OCI-LY3 (cell line): Measurements from ENCODE around the gene SPATA6L.

Source experiments
- EZH2phosphoT487 ChIP-seq: fragments of 200-600 bp; shearing (Covaris generic); IDR thresholded peaks from 2 replicates; pipeline ENCODE4 v1.6.1; 2018; ENCODE audit warnings: antibody characterized with exemption, mixed run types, low read depth
- TF ChIP-seq, protein P1 (sequence below): fragments of 200-600, 300-600 bp; sonication (generic); IDR thresholded peaks from 2 replicates; pipeline ENCODE4 v1.5.1; 2014; ENCODE audit warnings: antibody characterized with exemption, low read length, low read depth

DNA sequence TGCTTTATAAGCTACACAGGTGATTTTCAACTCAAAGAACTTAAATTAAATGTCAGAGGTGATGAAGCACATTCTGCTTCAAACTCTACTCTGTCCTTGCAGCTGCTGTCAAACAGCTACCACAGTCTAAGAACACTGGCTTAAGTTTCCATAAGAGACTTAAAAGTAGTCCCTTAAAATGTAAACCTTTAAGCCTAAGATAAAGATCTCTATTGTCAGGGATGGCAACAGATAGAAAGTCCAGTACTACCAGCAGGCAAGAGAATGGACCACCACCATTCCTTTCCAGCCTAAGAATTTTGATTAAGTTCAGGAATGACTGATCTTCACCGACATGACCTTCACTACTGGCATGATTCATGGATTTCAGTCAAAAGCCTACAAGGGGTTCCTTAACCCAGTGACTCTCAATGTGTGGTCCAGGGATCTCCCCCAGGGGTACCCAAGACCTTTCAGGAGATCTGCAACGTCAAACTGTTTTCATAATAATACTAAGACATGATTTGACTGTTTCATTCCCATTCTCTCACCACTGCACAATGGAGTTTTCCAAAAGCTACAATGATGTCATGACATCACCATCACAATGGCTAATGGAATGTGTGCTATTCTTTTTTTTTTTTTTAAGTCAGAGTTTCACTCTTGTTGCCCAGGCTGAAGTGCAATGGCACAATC, 45.3 kb downstream of the SPATA6L start:
- TF ChIP-seq, protein P1, sequence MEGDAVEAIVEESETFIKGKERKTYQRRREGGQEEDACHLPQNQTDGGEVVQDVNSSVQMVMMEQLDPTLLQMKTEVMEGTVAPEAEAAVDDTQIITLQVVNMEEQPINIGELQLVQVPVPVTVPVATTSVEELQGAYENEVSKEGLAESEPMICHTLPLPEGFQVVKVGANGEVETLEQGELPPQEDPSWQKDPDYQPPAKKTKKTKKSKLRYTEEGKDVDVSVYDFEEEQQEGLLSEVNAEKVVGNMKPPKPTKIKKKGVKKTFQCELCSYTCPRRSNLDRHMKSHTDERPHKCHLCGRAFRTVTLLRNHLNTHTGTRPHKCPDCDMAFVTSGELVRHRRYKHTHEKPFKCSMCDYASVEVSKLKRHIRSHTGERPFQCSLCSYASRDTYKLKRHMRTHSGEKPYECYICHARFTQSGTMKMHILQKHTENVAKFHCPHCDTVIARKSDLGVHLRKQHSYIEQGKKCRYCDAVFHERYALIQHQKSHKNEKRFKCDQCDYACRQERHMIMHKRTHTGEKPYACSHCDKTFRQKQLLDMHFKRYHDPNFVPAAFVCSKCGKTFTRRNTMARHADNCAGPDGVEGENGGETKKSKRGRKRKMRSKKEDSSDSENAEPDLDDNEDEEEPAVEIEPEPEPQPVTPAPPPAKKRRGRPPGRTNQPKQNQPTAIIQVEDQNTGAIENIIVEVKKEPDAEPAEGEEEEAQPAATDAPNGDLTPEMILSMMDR = no peak
- TF ChIP-seq EZH2phosphoT487 = no peak
